RPMI7951 (cell line): ENCODE data around the gene MAPKAPK3. TPM values are rescaled to one million over a fixed set of nuclear protein-coding genes. Genes with fewer than 3 reads are reported as not detected.
"Not testable (repeated sequence)": the region's sequence is repeated elsewhere in the genome, so short reads cannot be mapped to it uniquely, and the experiment has no call there.

Experiments used
- DNase-seq: peaks from one replicate; pipeline ENCODE4 v3.0.0-alpha.2; 2012; ENCODE audit warnings: low read depth
- total RNA-seq: library from RNA; depleted of rRNA; stranded (reverse); fragments of >200 nt; shearing (Covaris generic); gene quantifications from 2 replicates; pipeline ENCODE4 v1.2.3, GENCODE V29; 2014; rRNA removed

The MAPKAPK3 gene
- total RNA-seq, 1 experiment from 2014 or later, result 75.5 TPM

DNA sequence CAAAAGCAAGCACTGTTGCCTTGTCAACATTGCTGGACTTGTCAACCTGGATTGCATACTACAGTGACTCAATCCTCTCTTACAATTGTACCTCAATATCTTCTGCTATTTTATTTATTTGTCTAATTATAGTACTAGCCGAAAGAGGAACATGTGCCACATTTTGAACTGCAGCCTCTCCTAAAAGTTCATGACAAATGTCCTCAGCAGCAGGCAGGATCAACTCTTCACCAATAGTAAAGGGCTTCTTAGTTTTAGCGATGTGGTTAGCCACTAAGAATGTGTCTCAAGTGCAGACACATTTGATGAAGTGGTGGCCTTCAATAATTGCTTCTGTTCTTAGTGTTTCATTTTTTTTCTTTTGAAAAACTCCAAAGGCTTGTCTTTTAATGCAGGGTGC is 71.0 kb downstream of the MAPKAPK3 start:
- no peak for DNase-seq

DNA sequence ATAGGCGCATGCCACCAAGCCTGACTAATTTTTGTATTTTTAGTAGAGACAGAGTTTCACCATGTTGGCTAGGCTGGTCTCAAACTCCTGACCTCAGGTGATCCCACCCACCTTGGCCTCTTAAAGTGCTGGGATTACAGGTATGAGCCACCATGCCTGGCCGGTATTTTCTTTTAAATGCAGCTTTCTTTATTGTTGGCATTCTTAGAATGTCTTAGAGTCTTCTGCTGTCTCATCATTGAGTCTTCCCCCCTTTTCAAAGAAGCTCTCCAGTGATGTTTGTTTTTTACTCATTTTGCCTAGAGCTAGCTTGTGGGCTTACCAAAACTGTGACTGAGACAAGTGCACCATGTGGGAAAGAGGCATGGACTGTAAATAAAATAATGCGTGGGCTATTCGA is 71.7 kb downstream of the MAPKAPK3 start:
- not testable (repeated sequence) for DNase-seq

- DNase-seq, result no peak
These were observed 72.6 kb downstream of the MAPKAPK3 start for GRCh38 chr3:50689558-50689957.

DNA sequence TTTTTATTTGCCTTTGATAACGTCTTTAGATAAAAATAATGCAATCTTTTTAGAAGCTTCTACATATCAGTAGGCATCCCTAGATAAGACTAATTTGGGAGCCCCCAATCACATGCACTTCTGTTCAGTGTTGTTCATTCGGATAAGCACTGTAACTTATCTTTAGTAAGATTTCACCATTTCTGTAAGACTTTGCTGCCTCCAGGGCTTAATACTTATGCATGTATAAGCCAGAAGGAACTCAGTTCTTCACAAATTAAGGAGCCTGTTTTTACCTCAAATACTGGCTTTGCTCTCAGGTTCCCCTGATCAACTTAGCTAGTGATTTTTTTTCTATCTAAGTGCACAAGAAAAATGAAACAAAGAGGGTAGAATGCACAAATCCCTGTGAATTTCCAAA is 78.1 kb downstream of the MAPKAPK3 start:
- no peak for DNase-seq

DNA sequence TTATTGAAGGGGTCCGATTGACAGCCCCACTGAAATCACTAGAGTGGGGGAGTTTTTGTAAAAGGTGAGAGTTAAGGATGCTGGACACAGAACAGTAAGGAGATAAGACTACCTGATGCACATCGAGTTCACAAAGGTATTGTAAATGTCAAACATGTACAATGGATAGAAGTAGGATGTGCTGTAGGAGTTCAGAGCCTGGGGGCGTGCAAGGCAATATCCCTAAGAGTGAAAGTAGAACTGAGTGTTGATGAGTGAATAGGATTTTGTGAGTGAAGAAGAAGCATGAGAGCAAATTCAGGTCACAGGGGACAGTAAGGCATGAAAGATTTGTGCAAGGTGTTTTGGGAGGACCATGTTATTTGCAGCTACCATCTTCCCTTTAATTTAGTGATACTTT is 79.3 kb downstream of the MAPKAPK3 start:
- DNase-seq, result no peak

DNA sequence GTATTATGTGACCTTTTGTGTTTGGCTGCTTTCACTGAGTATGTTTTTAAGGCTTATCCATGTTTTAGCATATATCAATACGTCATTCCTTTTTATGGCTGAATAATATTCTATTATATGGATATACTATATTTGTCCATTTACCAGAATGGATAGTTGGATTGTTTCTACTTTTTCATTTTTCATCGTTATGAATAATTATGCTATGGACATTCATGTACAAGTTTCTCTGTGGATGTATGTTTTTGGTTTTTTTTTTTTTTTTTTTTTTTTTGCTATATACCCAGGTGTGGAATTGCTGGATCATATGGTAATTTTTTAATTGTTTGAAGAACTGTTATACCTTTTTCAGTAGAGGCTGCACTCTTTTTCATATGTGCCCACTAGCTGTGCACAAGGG is 81.3 kb downstream of the MAPKAPK3 start:
- no peak for DNase-seq

Other genes starting within 250 kb of the MAPKAPK3 start
- gene CACNA2D2, start 113.5 kb upstream of the MAPKAPK3 start, total RNA-seq, result under 0.01 TPM in 1 of 2 replicates, not detected in the other
- 15.5 and 16.0 TPM in 2 replicates for gene C3orf18, start 49.4 kb upstream of the MAPKAPK3 start, total RNA-seq
- 8.8 and 12.8 TPM in 2 replicates for gene HEMK1, start 47.6 kb upstream of the MAPKAPK3 start, total RNA-seq
- gene CISH, start 5.4 kb upstream of the MAPKAPK3 start, total RNA-seq, result 1.1 and 1.8 TPM in 2 replicates
- gene DOCK3, start 57.8 kb downstream of the MAPKAPK3 start, total RNA-seq, result 0.10 and 0.12 TPM in 2 replicates